IMR-90 (cell line): ENCODE measurements around the gene FRMD5. TPM values are rescaled to one million over a fixed set of nuclear protein-coding genes. Genes with fewer than 3 reads are reported as not detected.

Source experiments
- ATAC-seq: fragments of 200-7000 bp; cut with Tn5 transposase; 2 replicates; pipeline ENCODE4 v1.9.1; 2020; ENCODE audit warnings: low read depth, mild to moderate bottlenecking, moderate library complexity
- BruUV-seq: library from RNA; stranded (reverse); fragments of 400-500 nt; replicated peaks from 2 replicates; lab custom pipeline; 2021; lab: Mats Ljungman, UMichigan
- CTCF ChIA-PET: fragments of 300-600 bp; formaldehyde crosslinking; extraction: SDS; loops from one replicate; lab custom pipeline; 2021; ENCODE audit warnings: antibody characterized with exemption; lab: Yijun Ruan, JAX
- POLR2A ChIA-PET: fragments of 300-600 bp; sonication (Branson Sonifier 250); formaldehyde crosslinking; loops from one replicate; lab custom pipeline; 2022; ENCODE audit warnings: antibody characterized with exemption; ENCODE audit not compliant: unreplicated experiment; lab: Charles Lee
- DNase-seq: peaks from one replicate; pipeline ENCODE4 v3.0.0; 2013
- H2AFZ ChIP-seq: replicated peaks from 2 replicates; pipeline ENCODE3; 2013; ENCODE audit warnings: low read length, mild to moderate bottlenecking; ENCODE audit not compliant: poor library complexity
- H2AK5ac ChIP-seq: 2 replicates; pipeline ENCODE4 v1.6.1; 2013; ENCODE audit warnings: low read depth, low read length, inconsistent platforms
- H2AK9ac ChIP-seq: replicated peaks from 2 replicates; pipeline ENCODE3; 2013; ENCODE audit warnings: mild to moderate bottlenecking, low read depth, low read length, moderate library complexity; ENCODE audit not compliant: poor library complexity
- H2BK120ac ChIP-seq: 2 replicates; pipeline ENCODE4 v1.6.1; 2013; ENCODE audit warnings: low read depth, low read length, inconsistent platforms
- H2BK15ac ChIP-seq: 3 replicates; pipeline ENCODE4 v1.6.1; 2013; ENCODE audit warnings: low read depth, low read length, inconsistent platforms
- H2BK20ac ChIP-seq: 2 replicates; pipeline ENCODE4 v1.6.1; 2013; ENCODE audit warnings: low read depth, mild to moderate bottlenecking, inconsistent platforms, low read length, moderate library complexity
- H2BK5ac ChIP-seq: 2 replicates; pipeline ENCODE4 v1.6.1; 2013; ENCODE audit warnings: mild to moderate bottlenecking, low read depth, low read length, inconsistent platforms; ENCODE audit not compliant: poor library complexity, severe bottlenecking
- H3K14ac ChIP-seq: replicated peaks from 2 replicates; pipeline ENCODE4 v1.6.1; 2013; ENCODE audit warnings: low read depth, low read length, inconsistent platforms
- H3K18ac ChIP-seq: 2 replicates; pipeline ENCODE4 v1.6.1; 2013; ENCODE audit warnings: low read depth, low read length, control low read depth
- H3K23ac ChIP-seq: 2 replicates; pipeline ENCODE4 v1.6.1; 2013; ENCODE audit warnings: low read depth, low read length, inconsistent platforms
- H3K27ac ChIP-seq: 2 replicates; pipeline ENCODE4 v1.5.1; 2013; ENCODE audit warnings: mild to moderate bottlenecking, control low read depth, low read length; ENCODE audit not compliant: insufficient read depth
- H3K27me3 ChIP-seq: 2 replicates; pipeline ENCODE4 v1.6.1; 2013; ENCODE audit warnings: low read length; ENCODE audit not compliant: control insufficient read depth, insufficient read depth
- H3K36me3 ChIP-seq: 2 replicates; pipeline ENCODE4 v1.6.1; 2013; ENCODE audit warnings: low read length, mixed read lengths; ENCODE audit not compliant: control insufficient read depth, insufficient read depth
- H3K4ac ChIP-seq: 2 replicates; pipeline ENCODE4 v1.6.1; 2013; ENCODE audit warnings: low read depth, low read length, inconsistent platforms
- H3K4me1 ChIP-seq: 2 replicates; pipeline ENCODE4 v1.6.1; 2013; ENCODE audit warnings: low read length, mixed read lengths; ENCODE audit not compliant: control insufficient read depth, insufficient read depth
- H3K4me2 ChIP-seq: 2 replicates; pipeline ENCODE4 v1.6.1; 2013; ENCODE audit warnings: low read depth, mild to moderate bottlenecking, control low read depth, low read length, moderate library complexity
- H3K4me3 ChIP-seq: 2 replicates; pipeline ENCODE4 v1.5.1; 2013; ENCODE audit warnings: low read depth, mild to moderate bottlenecking, control low read depth, low read length, moderate library complexity; ENCODE audit not compliant: insufficient read depth
- H3K56ac ChIP-seq: 2 replicates; pipeline ENCODE4 v1.6.1; 2013; ENCODE audit warnings: low read length, inconsistent platforms; ENCODE audit not compliant: insufficient read depth; ENCODE audit errors: extremely low read depth
- H3K79me1 ChIP-seq, 2 experiments: 2 replicates each; pipeline ENCODE4 v1.6.1; 2013; ENCODE audit warnings: low read length in 2 of 2, inconsistent platforms in 1 of 2, low read depth in 1 of 2
- H3K9ac ChIP-seq: 2 replicates; pipeline ENCODE4 v1.6.1; 2013; ENCODE audit warnings: low read depth, low read length, control low read depth
- H3K9me1 ChIP-seq: 2 replicates; pipeline ENCODE4 v1.6.1; 2013; ENCODE audit warnings: low read length, inconsistent platforms; ENCODE audit not compliant: insufficient read depth
- H3K9me3 ChIP-seq: 2 replicates; pipeline ENCODE4 v1.6.1; 2013; ENCODE audit warnings: low read length; ENCODE audit not compliant: control insufficient read depth, insufficient read depth
- H4K20me1 ChIP-seq: 2 replicates; pipeline ENCODE4 v1.6.1; 2013; ENCODE audit warnings: low read length, inconsistent platforms; ENCODE audit not compliant: insufficient read depth
- H4K5ac ChIP-seq: 2 replicates; pipeline ENCODE4 v1.6.1; 2013; ENCODE audit warnings: mild to moderate bottlenecking, low read depth, low read length, control low read depth
- H4K8ac ChIP-seq, 2 experiments: 2 replicates each; pipeline ENCODE4 v1.6.1; 2013; ENCODE audit warnings: low read depth in 2 of 2, low read length in 2 of 2, control low read depth in 1 of 2, inconsistent platforms in 1 of 2
- H4K91ac ChIP-seq: 2 replicates; pipeline ENCODE4 v1.6.1; 2013; ENCODE audit warnings: low read depth, low read length, inconsistent platforms; ENCODE audit not compliant: insufficient read depth
- BHLHE40 ChIP-seq: fragments of 150-350 bp; IDR thresholded peaks from 2 replicates; pipeline ENCODE4 v1.6.1; 2016; ENCODE audit warnings: mild to moderate bottlenecking, low read depth, low read length
- CEBPB ChIP-seq: IDR thresholded peaks from 2 replicates; pipeline ENCODE4 v1.6.1; 2012; ENCODE audit warnings: low read depth, low read length, improper control_type of control experiment
- CHD1 ChIP-seq: IDR thresholded peaks from 2 replicates; pipeline ENCODE4 v1.6.1; 2012; ENCODE audit warnings: low read depth, low read length, improper control_type of control experiment
- MAZ ChIP-seq: IDR thresholded peaks from 2 replicates; pipeline ENCODE4 v1.6.1; 2012; ENCODE audit warnings: low read depth, mild to moderate bottlenecking, low read length, improper control_type of control experiment, moderate library complexity, borderline replicate concordance
- MXI1 ChIP-seq: IDR thresholded peaks from 2 replicates; pipeline ENCODE4 v1.6.1; 2012; ENCODE audit warnings: low read depth, mild to moderate bottlenecking, low read length, moderate library complexity, borderline replicate concordance
- NFE2L2 ChIP-seq: fragments of 150-350 bp; IDR thresholded peaks from 2 replicates; pipeline ENCODE4 v1.6.1; 2016; ENCODE audit warnings: low read depth, mild to moderate bottlenecking, low read length
- POLR2A ChIP-seq: IDR thresholded peaks from 2 replicates; pipeline ENCODE4 v1.6.1; 2012; ENCODE audit warnings: mild to moderate bottlenecking, low read depth, low read length
- RCOR1 ChIP-seq: IDR thresholded peaks from 2 replicates; pipeline ENCODE4 v1.6.1; 2012; ENCODE audit warnings: mild to moderate bottlenecking, low read length, improper control_type of control experiment; ENCODE audit not compliant: insufficient replicate concordance
- RFX5 ChIP-seq: IDR thresholded peaks from 2 replicates; pipeline ENCODE4 v1.8.0; 2012; ENCODE audit warnings: low read depth, mild to moderate bottlenecking, low read length, moderate library complexity
- USF2 ChIP-seq: fragments of 150-350 bp; IDR thresholded peaks from 2 replicates; pipeline ENCODE4 v1.6.1; 2017; ENCODE audit warnings: mild to moderate bottlenecking, antibody characterized with exemption, low read length, low read depth
- WGBS, 2 experiments: methylation state at CpG; one replicate each; pipeline versions ENCODE4 v1.1.5 to v1.1.7; 2013; ENCODE audit warnings: missing lambda C conversion rate in 2 of 2; ENCODE audit not compliant: insufficient read length in 1 of 2; ENCODE audit errors: extremely low coverage in 2 of 2; 5-methylcytosine and 5-hydroxymethylcytosine counted together
- dilution Hi-C: fragments of 300-500 bp; cut with HindIII; formaldehyde crosslinking; loops from one replicate; pipeline ENCODE4 v1.14.3; 2018; ENCODE audit warnings: low sequenced_read_pairs; ENCODE audit not compliant: unreplicated experiment
- in situ Hi-C: fragments of 300-500 bp; cut with MboI; formaldehyde crosslinking; loops from 3 replicates; pipeline ENCODE4 v1.14.3; 2019; ENCODE audit warnings: low sequenced_read_pairs, inconsistent platforms, mixed read lengths
- intact Hi-C: fragments of 100-400 bp; cut with micrococcal nuclease; formaldehyde crosslinking; loops from 2 replicates; pipeline ENCODE4 v1.10.0; 2022
- polyA plus RNA-seq, 3 experiments: library from polyadenylated mRNA; depleted of rRNA; stranded (reverse); fragments of >200 nt; gene quantifications; 2 replicates each; pipeline ENCODE4 v1.2.3, GENCODE V29; 2012; ENCODE audit warnings: low replicate concordance in 1 of 3
- total RNA-seq: library from RNA; depleted of rRNA; stranded (reverse); fragments of >200 nt; gene quantifications from 2 replicates; pipeline ENCODE4 v1.2.3, GENCODE V29; 2012
- TF ChIP-seq, protein P1 (sequence below): conservative IDR thresholded peaks from 2 replicates; pipeline ENCODE4 v1.5.1; 2012; ENCODE audit warnings: mild to moderate bottlenecking, low read depth, low read length, improper control_type of control experiment
- TF ChIP-seq, protein P2 (sequence below): fragments of 150-350 bp; IDR thresholded peaks from 2 replicates; pipeline ENCODE4 v1.6.1; 2016; ENCODE audit warnings: low read depth, mild to moderate bottlenecking, low read length, moderate library complexity, borderline replicate concordance

FRMD5 gene
- total and polyA plus RNA-seq, 2 of the 4 experiments (the other 2 are of a cell fraction) = 4.1 to 5.4 TPM

DNA sequence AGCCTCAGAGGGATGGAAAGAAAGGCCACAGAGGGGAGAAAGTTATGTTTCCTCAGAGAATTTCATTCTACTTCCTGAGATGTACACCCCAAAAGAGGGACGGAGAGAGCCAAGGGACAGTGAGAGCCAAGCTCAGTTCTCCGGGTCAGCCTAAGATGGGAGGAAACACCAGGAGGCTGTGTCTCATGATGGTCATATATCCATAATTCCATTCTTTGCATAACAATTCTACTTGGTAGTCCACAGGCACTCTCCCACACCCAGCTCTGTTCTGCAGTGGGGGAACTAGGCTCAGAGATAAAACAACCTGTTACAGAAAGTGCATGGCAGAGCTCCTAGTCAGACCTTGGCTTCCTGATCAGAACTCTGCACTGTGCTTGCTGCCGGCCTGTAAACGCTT lies 313.8 kb downstream of the FRMD5 start:
- no peak overlapping the region for H3K56ac ChIP-seq
- no peak overlapping the region for H3K23ac ChIP-seq
- no peak overlapping the region for H3K14ac ChIP-seq
- no peak overlapping the region for H3K9ac ChIP-seq
- no TSS peak for BruUV-seq
- H3K4ac ChIP-seq = no peak overlapping the region
- no peak overlapping the region for H2AK5ac ChIP-seq
- no peak overlapping the region for H2BK15ac ChIP-seq
- POLR2A ChIA-PET = no interaction called here
- no peak for TF ChIP-seq NFE2L2
- no peak for TF ChIP-seq RFX5
- TF ChIP-seq USF2 = no peak
- no peak for TF ChIP-seq MAZ
- TF ChIP-seq, protein P1, sequence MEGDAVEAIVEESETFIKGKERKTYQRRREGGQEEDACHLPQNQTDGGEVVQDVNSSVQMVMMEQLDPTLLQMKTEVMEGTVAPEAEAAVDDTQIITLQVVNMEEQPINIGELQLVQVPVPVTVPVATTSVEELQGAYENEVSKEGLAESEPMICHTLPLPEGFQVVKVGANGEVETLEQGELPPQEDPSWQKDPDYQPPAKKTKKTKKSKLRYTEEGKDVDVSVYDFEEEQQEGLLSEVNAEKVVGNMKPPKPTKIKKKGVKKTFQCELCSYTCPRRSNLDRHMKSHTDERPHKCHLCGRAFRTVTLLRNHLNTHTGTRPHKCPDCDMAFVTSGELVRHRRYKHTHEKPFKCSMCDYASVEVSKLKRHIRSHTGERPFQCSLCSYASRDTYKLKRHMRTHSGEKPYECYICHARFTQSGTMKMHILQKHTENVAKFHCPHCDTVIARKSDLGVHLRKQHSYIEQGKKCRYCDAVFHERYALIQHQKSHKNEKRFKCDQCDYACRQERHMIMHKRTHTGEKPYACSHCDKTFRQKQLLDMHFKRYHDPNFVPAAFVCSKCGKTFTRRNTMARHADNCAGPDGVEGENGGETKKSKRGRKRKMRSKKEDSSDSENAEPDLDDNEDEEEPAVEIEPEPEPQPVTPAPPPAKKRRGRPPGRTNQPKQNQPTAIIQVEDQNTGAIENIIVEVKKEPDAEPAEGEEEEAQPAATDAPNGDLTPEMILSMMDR = no peak
- no peak for TF ChIP-seq POLR2A
- no peak for TF ChIP-seq BHLHE40
- TF ChIP-seq MXI1 = no peak
- TF ChIP-seq CHD1 = no peak
- TF ChIP-seq CEBPB = no peak
- no peak for TF ChIP-seq RCOR1
- TF ChIP-seq, protein P2, sequence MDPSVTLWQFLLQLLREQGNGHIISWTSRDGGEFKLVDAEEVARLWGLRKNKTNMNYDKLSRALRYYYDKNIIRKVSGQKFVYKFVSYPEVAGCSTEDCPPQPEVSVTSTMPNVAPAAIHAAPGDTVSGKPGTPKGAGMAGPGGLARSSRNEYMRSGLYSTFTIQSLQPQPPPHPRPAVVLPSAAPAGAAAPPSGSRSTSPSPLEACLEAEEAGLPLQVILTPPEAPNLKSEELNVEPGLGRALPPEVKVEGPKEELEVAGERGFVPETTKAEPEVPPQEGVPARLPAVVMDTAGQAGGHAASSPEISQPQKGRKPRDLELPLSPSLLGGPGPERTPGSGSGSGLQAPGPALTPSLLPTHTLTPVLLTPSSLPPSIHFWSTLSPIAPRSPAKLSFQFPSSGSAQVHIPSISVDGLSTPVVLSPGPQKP = no peak
- H3K4me2 ChIP-seq = no peak overlapping the region
- H2BK20ac ChIP-seq = no peak overlapping the region
- H3K36me3 ChIP-seq = peaks cover 2% of the 10 kb centered on the region; the same call in 1 of the 2 replicates
- H4K5ac ChIP-seq = no peak overlapping the region
- H3K4me1 ChIP-seq = no peaks in the 10 kb centered on the region
- H3K27me3 ChIP-seq = no peaks in the 10 kb centered on the region
- no peak overlapping the region for H2BK5ac ChIP-seq
- no peaks in the 10 kb centered on the region for H3K79me1 ChIP-seq
- H4K8ac ChIP-seq = no peak overlapping the region
- no peaks in the 10 kb centered on the region for H4K20me1 ChIP-seq
- H3K27ac ChIP-seq = no peak overlapping the region
- dilution Hi-C loops = no loop called here
- no peak overlapping the region for H4K91ac ChIP-seq
- WGBS, 2 experiments = 90% methylated on average over 2 of the region's 4 CpGs; no CpG with 5 or more reads in 1 of the 2 experiments
- H3K9me1 ChIP-seq = no peaks in the 10 kb centered on the region; the same call in 1 of the 2 replicates
- CTCF ChIA-PET = interaction anchor here (0.6 to 1.4 kb wide), 4 partner anchors 9 to 33 kb away, joined by 3 to 6 read pairs (median 4); no protein-coding TSS in a partner anchor
- H3K18ac ChIP-seq = no peak overlapping the region
- no peak overlapping the region for H2AK9ac ChIP-seq
- no peaks in the 10 kb centered on the region for H3K9me3 ChIP-seq
- no peak overlapping the region for H3K4me3 ChIP-seq
- H2BK120ac ChIP-seq = no peak overlapping the region
- ATAC-seq = no peak
- no peak overlapping the region for H2AFZ ChIP-seq
- intact Hi-C loops = no loop called here
- in situ Hi-C loops = no loop called here
- DNase-seq = no peak
